Loucy (cell line): ENCODE measurements around the gene RPS27A.

Experiments
- H2AFZ ChIP-seq: fragments of 200-600 bp; sonication (generic); 2 replicates; pipeline ENCODE4 v1.6.0; 2016; ENCODE audit warnings: antibody characterized with exemption, mild to moderate bottlenecking, low read length, moderate library complexity
- H3F3A ChIP-seq: fragments of 200-600 bp; 2 replicates; pipeline ENCODE4 v1.6.0; 2016; ENCODE audit warnings: antibody characterized with exemption, low read depth, mild to moderate bottlenecking
- H3K27me3 ChIP-seq: fragments of 200-600 bp; sonication (generic); 2 replicates; pipeline ENCODE4 v1.6.1; 2014; ENCODE audit warnings: low read length, mild to moderate bottlenecking; ENCODE audit not compliant: insufficient read depth, poor library complexity, severe bottlenecking
- H3K36me3 ChIP-seq: fragments of 200-600 bp; sonication (generic); 2 replicates; pipeline ENCODE4 v1.6.1; 2016; ENCODE audit warnings: low read length; ENCODE audit not compliant: insufficient read depth
- H3K4me1 ChIP-seq: fragments of 200-600 bp; sonication (generic); 2 replicates; pipeline ENCODE4 v1.5.1; 2014; ENCODE audit warnings: low read length, mild to moderate bottlenecking; ENCODE audit not compliant: insufficient read depth, poor library complexity, severe bottlenecking
- H3K4me2 ChIP-seq: fragments of 200-600 bp; sonication (generic); 2 replicates; pipeline ENCODE4 v1.6.0; 2014; ENCODE audit warnings: antibody characterized with exemption, low read length, low read depth, mild to moderate bottlenecking; ENCODE audit not compliant: poor library complexity, severe bottlenecking
- H3K4me3 ChIP-seq: fragments of 200-600 bp; sonication (generic); 2 replicates; pipeline ENCODE4 v1.5.1; 2014; ENCODE audit warnings: low read length, mild to moderate bottlenecking, mixed read lengths; ENCODE audit not compliant: poor library complexity, severe bottlenecking
- H3K79me2 ChIP-seq: fragments of 200-600 bp; sonication (generic); 2 replicates; pipeline ENCODE4 v1.6.1; 2014; ENCODE audit warnings: low read length; ENCODE audit not compliant: insufficient read depth
- H3K9ac ChIP-seq: fragments of 200-600 bp; sonication (generic); 2 replicates; pipeline ENCODE4 v1.6.0; 2014; ENCODE audit warnings: mild to moderate bottlenecking, low read depth, low read length, moderate library complexity; ENCODE audit not compliant: poor library complexity, severe bottlenecking
- H3K9me2 ChIP-seq: fragments of 200-600 bp; sonication (generic); replicated peaks from 2 replicates; pipeline ENCODE4 v1.6.1; 2016; ENCODE audit warnings: low read depth, low read length, mixed read lengths
- H3K9me3 ChIP-seq: fragments of 200-600 bp; sonication (generic); 2 replicates; pipeline ENCODE4 v1.6.1; 2014; ENCODE audit warnings: mild to moderate bottlenecking, antibody characterized with exemption, low read length, low read depth; ENCODE audit not compliant: insufficient read depth
- H4K20me1 ChIP-seq: fragments of 200-600 bp; sonication (generic); 2 replicates; pipeline ENCODE4 v1.6.0; 2014; ENCODE audit warnings: antibody characterized with exemption, low read length, mild to moderate bottlenecking; ENCODE audit not compliant: insufficient read depth, poor library complexity, severe bottlenecking
- CTCF ChIP-seq: fragments of 200-600 bp; sonication (generic); conservative IDR thresholded peaks from 2 replicates; pipeline ENCODE4 v1.5.1; 2014; ENCODE audit warnings: mild to moderate bottlenecking, antibody characterized with exemption, low read length
- EZH2phosphoT487 ChIP-seq: fragments of 200-600 bp; IDR thresholded peaks from 2 replicates; pipeline ENCODE4 v1.6.1; 2018; ENCODE audit warnings: antibody characterized with exemption, mild to moderate bottlenecking, moderate library complexity, borderline replicate concordance

Gene RPS27A

GRCh38 chr2:55200416-55200815 is 32.1 kb upstream of the RPS27A start:
- Histone ChIP-seq H3K4me3 (no peak overlapping the region), H3K4me2 (no peak overlapping the region), H3K9me2 (no peaks in the 10 kb centered on the region), H3K9ac (no peak overlapping the region), H3K36me3 (no peaks in the 10 kb centered on the region), H3K4me1 (no peaks in the 10 kb centered on the region), H4K20me1 (no peaks in the 10 kb centered on the region), H3K9me3 (no peaks in the 10 kb centered on the region; the same call in 1 of the 2 replicates), H3K79me2 (no peaks in the 10 kb centered on the region), H3F3A (no peaks in the 10 kb centered on the region), H2AFZ (no peak overlapping the region), H3K27me3 (no peaks in the 10 kb centered on the region)
- TF ChIP-seq CTCF = no peak

GRCh38 chr2:55204536-55204935 is 28.0 kb upstream of the RPS27A start:
- Histone ChIP-seq H3K36me3 (no peaks in the 10 kb centered on the region), H3K9me3 (no peaks in the 10 kb centered on the region; the same call in 1 of the 2 replicates), H2AFZ (no peak overlapping the region), H3K4me3 (no peak overlapping the region), H4K20me1 (no peaks in the 10 kb centered on the region), H3F3A (no peaks in the 10 kb centered on the region), H3K79me2 (no peaks in the 10 kb centered on the region), H3K4me2 (no peak overlapping the region), H3K4me1 (no peaks in the 10 kb centered on the region), H3K9ac (no peak overlapping the region), H3K9me2 (no peaks in the 10 kb centered on the region), H3K27me3 (no peaks in the 10 kb centered on the region)
- TF ChIP-seq CTCF (no peak), EZH2phosphoT487 (no peak)

DNA sequence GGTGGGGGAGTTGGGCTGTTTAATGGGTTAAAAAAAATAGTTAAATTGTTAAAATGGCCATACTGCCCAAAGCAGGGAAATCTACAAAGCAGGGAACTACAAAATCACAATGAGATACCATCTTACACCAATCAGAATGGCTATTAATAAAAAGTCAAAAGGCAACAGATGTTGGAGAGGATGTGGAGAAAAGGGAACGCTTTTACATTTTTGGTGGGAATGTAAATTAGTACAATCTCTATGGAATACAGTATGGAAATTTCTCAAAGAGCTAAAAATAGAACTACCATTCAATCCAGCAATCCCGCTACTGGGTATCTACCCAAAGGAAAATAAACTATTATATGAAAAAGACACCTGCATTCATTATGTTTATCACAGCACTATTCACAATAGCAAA is 27.5 kb upstream of the RPS27A start:
- no peak overlapping the region for H3K9ac ChIP-seq
- H3K79me2 ChIP-seq = no peaks in the 10 kb centered on the region
- no peaks in the 10 kb centered on the region for H3K9me2 ChIP-seq
- no peak overlapping the region for H3K4me3 ChIP-seq
- H3K27me3 ChIP-seq = no peaks in the 10 kb centered on the region
- no peaks in the 10 kb centered on the region; the same call in 1 of the 2 replicates for H3K9me3 ChIP-seq
- H2AFZ ChIP-seq = no peak overlapping the region
- no peaks in the 10 kb centered on the region for H4K20me1 ChIP-seq
- no peak for TF ChIP-seq CTCF
- TF ChIP-seq EZH2phosphoT487 = no peak
- no peaks in the 10 kb centered on the region for H3F3A ChIP-seq
- no peaks in the 10 kb centered on the region for H3K36me3 ChIP-seq
- no peaks in the 10 kb centered on the region for H3K4me1 ChIP-seq
- H3K4me2 ChIP-seq = no peak overlapping the region
